Measurements from ENCODE around the gene PLAAT2.

- no peak for TF ChIP-seq CTCF (IDR thresholded peaks at IDR 0.05 in 2 of 3, conservative IDR thresholded peaks at IDR 0.05 in 1 of 3; ENCODE audit: insufficient read depth in 2 of 3, low read depth in 1 of 3, low read length in 3 of 3)
- TF ChIP-seq CBX5 (IDR thresholded peaks at IDR 0.05; ENCODE audit: borderline replicate concordance, low read depth): no peak
- no peak for TF ChIP-seq ZBTB26 (CRISPR knock-in tag; IDR thresholded peaks at IDR 0.05)
- TF ChIP-seq CAMTA2 (CRISPR knock-in tag; conservative IDR thresholded peaks at IDR 0.05): no peak
- TF ChIP-seq TAF1 (IDR thresholded peaks at IDR 0.05; ENCODE audit: control insufficient read depth, extremely low read depth, insufficient read depth, low read length, severe bottlenecking): no peak
- no peak for TF ChIP-seq RHOXF2B (CRISPR knock-in tag; conservative IDR thresholded peaks at IDR 0.05)
- no peak for TF ChIP-seq E2F6 (IDR thresholded peaks at IDR 0.05; ENCODE audit: borderline replicate concordance in 1 of 2, extremely low read depth in 1 of 2, insufficient read depth in 1 of 2, insufficient read length in 1 of 2, low read depth in 1 of 2, low read length in 1 of 2, poor library complexity in 1 of 2, severe bottlenecking in 1 of 2)
- no peak for TF ChIP-seq PBX2 (CRISPR knock-in tag; IDR thresholded peaks at IDR 0.05; ENCODE audit: low read depth)
- TF ChIP-seq PBX2 (tag; conservative IDR thresholded peaks at IDR 0.05; ENCODE audit: low read depth): no peak
Measured at GRCh38 chr11:63511048-63511748, 52.0 kb downstream of the PLAAT2 start.

Data from K562 (cell line).